Tibial nerve (tissue), 4 donors: Measurements from ENCODE around the gene CTNNA3.

ENCODE experiments used
- EP300 ChIP-seq, 2 donors: sonication (generic); formaldehyde crosslinking; IDR thresholded peaks; one replicate each; pipeline ENCODE4 v1.6.1; 2017; ENCODE audit warnings: antibody characterized with exemption in 2 of 2, mild to moderate bottlenecking in 1 of 2
- POLR2A ChIP-seq, 2 donors: fragments of 450-650 bp; IDR thresholded peaks; one replicate each; pipeline ENCODE4 v1.6.1; 2017; ENCODE audit warnings: antibody characterized with exemption in 2 of 2, mild to moderate bottlenecking in 2 of 2, moderate library complexity in 2 of 2
- TF ChIP-seq, protein P1 (sequence below), 5 experiments: fragments of 200-600 bp in 3 of 5; fragments of 450-650 bp in 2 of 5; sonication (generic) in 3 of 5; IDR thresholded peaks; one replicate each; pipeline ENCODE4 v1.5.1; 2016 to 2019; ENCODE audit warnings: antibody characterized with exemption in 5 of 5, mild to moderate bottlenecking in 3 of 5, moderate library complexity in 2 of 5

GRCh38 chr10:66176772-66177171 lies 1519.2 kb downstream of the CTNNA3 start:
- no peak for TF ChIP-seq POLR2A (IDR thresholded peaks at IDR 0.05)
- TF ChIP-seq, protein P1, sequence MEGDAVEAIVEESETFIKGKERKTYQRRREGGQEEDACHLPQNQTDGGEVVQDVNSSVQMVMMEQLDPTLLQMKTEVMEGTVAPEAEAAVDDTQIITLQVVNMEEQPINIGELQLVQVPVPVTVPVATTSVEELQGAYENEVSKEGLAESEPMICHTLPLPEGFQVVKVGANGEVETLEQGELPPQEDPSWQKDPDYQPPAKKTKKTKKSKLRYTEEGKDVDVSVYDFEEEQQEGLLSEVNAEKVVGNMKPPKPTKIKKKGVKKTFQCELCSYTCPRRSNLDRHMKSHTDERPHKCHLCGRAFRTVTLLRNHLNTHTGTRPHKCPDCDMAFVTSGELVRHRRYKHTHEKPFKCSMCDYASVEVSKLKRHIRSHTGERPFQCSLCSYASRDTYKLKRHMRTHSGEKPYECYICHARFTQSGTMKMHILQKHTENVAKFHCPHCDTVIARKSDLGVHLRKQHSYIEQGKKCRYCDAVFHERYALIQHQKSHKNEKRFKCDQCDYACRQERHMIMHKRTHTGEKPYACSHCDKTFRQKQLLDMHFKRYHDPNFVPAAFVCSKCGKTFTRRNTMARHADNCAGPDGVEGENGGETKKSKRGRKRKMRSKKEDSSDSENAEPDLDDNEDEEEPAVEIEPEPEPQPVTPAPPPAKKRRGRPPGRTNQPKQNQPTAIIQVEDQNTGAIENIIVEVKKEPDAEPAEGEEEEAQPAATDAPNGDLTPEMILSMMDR (IDR thresholded peaks at IDR 0.05): no peak
- TF ChIP-seq EP300 (IDR thresholded peaks at IDR 0.05): no peak
